ENCODE results near the gene IL1RL1. TPM values are rescaled to one million over a fixed set of nuclear protein-coding genes. Genes with fewer than 3 reads are reported as not detected.

The IL1RL1 gene
- polyA plus RNA-seq, 1 experiment, result 0.30 TPM

- CTCF ChIA-PET, result interaction anchor here (1.3 kb wide), 1 partner anchor 57 kb away, joined by 3 read pairs; no protein-coding TSS in a partner anchor
- DNase-seq (ENCODE audit: low read depth, low spot score), result no peak
- TF ChIP-seq CTCF (IDR thresholded peaks at IDR 0.05; ENCODE audit: low read depth, low read length), result no peak
Measured at GRCh38 chr2:102297891-102298290, 13.5 kb upstream of the IL1RL1 start.

GRCh38 chr2:102301867-102302362 is 9.4 kb upstream of the IL1RL1 start:
- DNase-seq (ENCODE audit: low read depth, low spot score), result no peak
- Histone ChIP-seq H3K27ac (ENCODE audit: low read depth, low read length) (no peak overlapping the region), H3K4me3 (ENCODE audit: low read depth, low read length) (no peak overlapping the region), H3K27me3 (ENCODE audit: control insufficient read depth, insufficient read depth, low read length) (no peaks in the 10 kb centered on the region), H3K9me3 (ENCODE audit: control insufficient read depth, insufficient read depth, low read length) (no peaks in the 10 kb centered on the region)
- ChIA-PET CTCF (interaction anchor here (0.8 to 1.4 kb wide), 7 partner anchors 8 to 141 kb away, joined by 3 to 6 read pairs (median 4); no protein-coding TSS in a partner anchor), POLR2A (no interaction called here)
- peak; percentile 44 for TF ChIP-seq CTCF (IDR thresholded peaks at IDR 0.05; ENCODE audit: low read depth, low read length)

More at GRCh38 chr2:102297891-102298290, 13.5 kb upstream of the IL1RL1 start:
- no peaks in the 10 kb centered on the region for H3K9me3 ChIP-seq (ENCODE audit: control insufficient read depth, insufficient read depth, low read length)
- H3K4me3 ChIP-seq (ENCODE audit: low read depth, low read length), result no peak overlapping the region
- POLR2A ChIA-PET, result no interaction called here
- no peaks in the 10 kb centered on the region for H3K27me3 ChIP-seq (ENCODE audit: control insufficient read depth, insufficient read depth, low read length)
- H3K27ac ChIP-seq (ENCODE audit: low read depth, low read length), result no peak overlapping the region

- Histone ChIP-seq H3K9me3 (ENCODE audit: control insufficient read depth, insufficient read depth, low read length) (no peaks in the 10 kb centered on the region), H3K27ac (ENCODE audit: low read depth, low read length) (no peak overlapping the region), H3K4me3 (ENCODE audit: low read depth, low read length) (no peak overlapping the region), H3K27me3 (ENCODE audit: control insufficient read depth, insufficient read depth, low read length) (no peaks in the 10 kb centered on the region)
- POLR2A ChIA-PET, result no interaction called here
- DNase-seq (ENCODE audit: low read depth, low spot score), result no peak
- CTCF ChIA-PET, result interaction anchor here (0.9 to 1.4 kb wide), 4 partner anchors 8 to 141 kb away, joined by 3 to 6 read pairs (median 4); no protein-coding TSS in a partner anchor
- no peak for TF ChIP-seq CTCF (IDR thresholded peaks at IDR 0.05; ENCODE audit: low read depth, low read length)
Measured at GRCh38 chr2:102302458-102302857, 8.9 kb upstream of the IL1RL1 start.

GRCh38 chr2:102303589-102303988 is 7.8 kb upstream of the IL1RL1 start:
- no peak overlapping the region for H3K4me3 ChIP-seq (ENCODE audit: low read depth, low read length)
- no peaks in the 10 kb centered on the region for H3K9me3 ChIP-seq (ENCODE audit: control insufficient read depth, insufficient read depth, low read length)
- CTCF ChIA-PET, result interaction anchor here (1.1 to 1.3 kb wide), 2 partner anchors 52 to 140 kb away, joined by 4 to 5 read pairs; partner anchors contain the start of gene IL18R1
- POLR2A ChIA-PET, result no interaction called here
- no peak overlapping the region for H3K27ac ChIP-seq (ENCODE audit: low read depth, low read length)
- H3K27me3 ChIP-seq (ENCODE audit: control insufficient read depth, insufficient read depth, low read length), result no peaks in the 10 kb centered on the region
- TF ChIP-seq CTCF (IDR thresholded peaks at IDR 0.05; ENCODE audit: low read depth, low read length), result no peak
- DNase-seq (ENCODE audit: low read depth, low spot score), result no peak

GRCh38 chr2:102304268-102304667 is 7.1 kb upstream of the IL1RL1 start:
- Histone ChIP-seq H3K4me3 (ENCODE audit: low read depth, low read length) (no peak overlapping the region), H3K27ac (ENCODE audit: low read depth, low read length) (no peak overlapping the region), H3K9me3 (ENCODE audit: control insufficient read depth, insufficient read depth, low read length) (no peaks in the 10 kb centered on the region), H3K27me3 (ENCODE audit: control insufficient read depth, insufficient read depth, low read length) (no peaks in the 10 kb centered on the region)
- CTCF ChIA-PET, result interaction anchor here (1.1 kb wide), 1 partner anchor 52 kb away, joined by 5 read pairs; the partner anchor contains the start of gene IL18R1
- TF ChIP-seq CTCF (IDR thresholded peaks at IDR 0.05; ENCODE audit: low read depth, low read length), result no peak
- no peak for DNase-seq (ENCODE audit: low read depth, low spot score)
- POLR2A ChIA-PET, result no interaction called here
